K562 (cell line): ENCODE data around the gene MACF1. TPM values are rescaled to one million over a fixed set of nuclear protein-coding genes. Genes with fewer than 3 reads are reported as not detected.

Experiments
- ADNP ChIP-seq: fragments of 200-800 bp; sonication (Bioruptor generic); IDR thresholded peaks from 2 replicates; pipeline ENCODE4 v1.6.1; 2016; ENCODE audit warnings: missing genetic modification characterization, missing compliant biosample characterization
- CHD4 ChIP-seq: fragments of 200-600 bp; sonication (generic); IDR thresholded peaks from 3 replicates; pipeline ENCODE4 v1.6.1; 2012; ENCODE audit warnings: low read depth, mild to moderate bottlenecking, mixed read lengths, low read length, inconsistent platforms; ENCODE audit not compliant: insufficient read depth, insufficient replicate concordance, poor library complexity, severe bottlenecking
- COPS2 ChIP-seq: fragments of 450-650 bp; conservative IDR thresholded peaks from 2 replicates; pipeline ENCODE4 v1.6.1; 2016; ENCODE audit warnings: mild to moderate bottlenecking, moderate library complexity
- ETS2 ChIP-seq: IDR thresholded peaks from 2 replicates; pipeline ENCODE4 v1.6.1; 2016; ENCODE audit warnings: borderline replicate concordance, missing genetic modification characterization, mild to moderate bottlenecking, moderate library complexity, missing compliant biosample characterization; ENCODE audit not compliant: poor library complexity, severe bottlenecking
- GTF2F1 ChIP-seq: IDR thresholded peaks from 2 replicates; pipeline ENCODE4 v1.6.1; 2011; ENCODE audit warnings: low read depth, low read length, improper control_type of control experiment
- KAT7 ChIP-seq: sonication (generic); formaldehyde crosslinking; IDR thresholded peaks from 2 replicates; pipeline ENCODE4 v1.8.0; 2022; ENCODE audit warnings: missing genetic modification reagents, mild to moderate bottlenecking, borderline replicate concordance
- LARP7 ChIP-seq: fragments of 450-650 bp; IDR thresholded peaks from 2 replicates; pipeline ENCODE4 v1.6.1; 2016
- NFXL1 ChIP-seq: fragments of 450-650 bp; formaldehyde crosslinking; IDR thresholded peaks from 2 replicates; pipeline ENCODE4 v1.4.0; 2021; ENCODE audit warnings: mild to moderate bottlenecking
- PURB ChIP-seq: sonication (generic); formaldehyde crosslinking; IDR thresholded peaks from 2 replicates; pipeline ENCODE4 v1.9.0; 2021; ENCODE audit warnings: low read depth, mild to moderate bottlenecking, missing genetic modification reagents
- RBM22 ChIP-seq: fragments of 200-400 bp; formaldehyde crosslinking; IDR thresholded peaks from 2 replicates; pipeline ENCODE4 v1.6.1; 2018; ENCODE audit warnings: low read length, low read depth; ENCODE audit not compliant: poor library complexity, severe bottlenecking
- RBM25 ChIP-seq: fragments of 200-400 bp; formaldehyde crosslinking; IDR thresholded peaks from 2 replicates; pipeline ENCODE4 v1.6.1; 2018; ENCODE audit warnings: low read length, low read depth, moderate library complexity; ENCODE audit not compliant: severe bottlenecking
- SLC30A9 ChIP-seq: fragments of 250-450 bp; sonication (Bioruptor Pico); IDR thresholded peaks from 2 replicates; pipeline ENCODE4 v1.8.0; 2022; ENCODE audit warnings: mild to moderate bottlenecking, moderate library complexity
- SNRNP70 ChIP-seq: fragments of 200-400 bp; formaldehyde crosslinking; optimal IDR thresholded peaks from 2 replicates; pipeline ENCODE3; 2017; ENCODE audit warnings: low read depth, low read length
- ZNF121 ChIP-seq: sonication (generic); formaldehyde crosslinking; conservative IDR thresholded peaks from 2 replicates; pipeline ENCODE4 v1.8.0; 2022; ENCODE audit warnings: missing genetic modification reagents
- ZNF224 ChIP-seq: sonication (generic); formaldehyde crosslinking; IDR thresholded peaks from 2 replicates; pipeline ENCODE4 v1.8.0; 2022; ENCODE audit warnings: mild to moderate bottlenecking, missing genetic modification reagents
- ZNF408 ChIP-seq: fragments of 250-450 bp; sonication (Bioruptor Pico); IDR thresholded peaks from 2 replicates; pipeline ENCODE4 v1.4.0; 2020; ENCODE audit warnings: low read depth, mild to moderate bottlenecking, moderate library complexity
- ZNF644 ChIP-seq: fragments of 200-800 bp; sonication (Bioruptor generic); IDR thresholded peaks from 2 replicates; pipeline ENCODE4 v1.6.1; 2016; ENCODE audit warnings: low read depth, missing genetic modification characterization, missing compliant biosample characterization
- ZZZ3 ChIP-seq: fragments of 450-650 bp; IDR thresholded peaks from 2 replicates; pipeline ENCODE4 v1.6.1; 2016; ENCODE audit warnings: antibody characterized with exemption, mild to moderate bottlenecking, moderate library complexity
- polyA plus RNA-seq, 8 experiments: library from polyadenylated mRNA; depleted of rRNA in 4 of 8; stranded (reverse) in 5 of 8; unstranded in 3 of 8; fragments of >200 nt; fragmentation: Nextera tagmentation in 2 of 8; fragmentation: Illumina TruSeq in 1 of 8; extraction: Ambion mirVana in 2 of 8; extraction: Trizol in 1 of 8; gene quantifications; 2 replicates each; pipeline versions ENCODE4 v1.2.1 to v1.2.3, GENCODE V29; 2011 to 2014; ENCODE audit warnings: inconsistent platforms in 1 of 8, missing spikeins in 1 of 8
- total RNA-seq, 7 experiments: library from RNA; depleted of rRNA in 6 of 7; stranded (reverse); fragments of >200 nt in 6 of 7; fragmentation: Illumina TruSeq in 2 of 7; extraction: Trizol in 2 of 7; gene quantifications; 2 replicates each; pipeline versions ENCODE4 v1.2.1 to v1.2.3, GENCODE V29; 2011 to 2021; ENCODE audit warnings: low replicate concordance in 1 of 7
- TF ChIP-seq, protein P1 (sequence below): sonication (generic); formaldehyde crosslinking; IDR thresholded peaks from 2 replicates; pipeline ENCODE4 v1.8.0; 2022; ENCODE audit warnings: mild to moderate bottlenecking, missing genetic modification reagents
- TF ChIP-seq, protein P2 (sequence below), 3 experiments: fragments of 200-800 bp in 1 of 3; fragments of 250-450 bp in 1 of 3; fragments of 450-650 bp in 1 of 3; sonication (Bioruptor Pico) in 1 of 3; sonication (Bioruptor generic) in 1 of 3; formaldehyde crosslinking in 1 of 3; IDR thresholded peaks; 2 replicates each; pipeline versions ENCODE4 v1.6.1 to v1.8.0; 2016 to 2022; ENCODE audit warnings: mild to moderate bottlenecking in 2 of 3, missing genetic modification characterization in 2 of 3, missing compliant biosample characterization in 1 of 3, moderate library complexity in 1 of 3

MACF1 gene
- total and polyA plus RNA-seq, 9 of the 15 experiments (the other 6 are each of a cell fraction or from before 2014, with no cell fraction given) = 13.2 to 232 (median 112) TPM

GRCh38 chr1:39210649-39211048, 6.2 kb downstream of the MACF1 start (continued):
- TF ChIP-seq, protein P1, sequence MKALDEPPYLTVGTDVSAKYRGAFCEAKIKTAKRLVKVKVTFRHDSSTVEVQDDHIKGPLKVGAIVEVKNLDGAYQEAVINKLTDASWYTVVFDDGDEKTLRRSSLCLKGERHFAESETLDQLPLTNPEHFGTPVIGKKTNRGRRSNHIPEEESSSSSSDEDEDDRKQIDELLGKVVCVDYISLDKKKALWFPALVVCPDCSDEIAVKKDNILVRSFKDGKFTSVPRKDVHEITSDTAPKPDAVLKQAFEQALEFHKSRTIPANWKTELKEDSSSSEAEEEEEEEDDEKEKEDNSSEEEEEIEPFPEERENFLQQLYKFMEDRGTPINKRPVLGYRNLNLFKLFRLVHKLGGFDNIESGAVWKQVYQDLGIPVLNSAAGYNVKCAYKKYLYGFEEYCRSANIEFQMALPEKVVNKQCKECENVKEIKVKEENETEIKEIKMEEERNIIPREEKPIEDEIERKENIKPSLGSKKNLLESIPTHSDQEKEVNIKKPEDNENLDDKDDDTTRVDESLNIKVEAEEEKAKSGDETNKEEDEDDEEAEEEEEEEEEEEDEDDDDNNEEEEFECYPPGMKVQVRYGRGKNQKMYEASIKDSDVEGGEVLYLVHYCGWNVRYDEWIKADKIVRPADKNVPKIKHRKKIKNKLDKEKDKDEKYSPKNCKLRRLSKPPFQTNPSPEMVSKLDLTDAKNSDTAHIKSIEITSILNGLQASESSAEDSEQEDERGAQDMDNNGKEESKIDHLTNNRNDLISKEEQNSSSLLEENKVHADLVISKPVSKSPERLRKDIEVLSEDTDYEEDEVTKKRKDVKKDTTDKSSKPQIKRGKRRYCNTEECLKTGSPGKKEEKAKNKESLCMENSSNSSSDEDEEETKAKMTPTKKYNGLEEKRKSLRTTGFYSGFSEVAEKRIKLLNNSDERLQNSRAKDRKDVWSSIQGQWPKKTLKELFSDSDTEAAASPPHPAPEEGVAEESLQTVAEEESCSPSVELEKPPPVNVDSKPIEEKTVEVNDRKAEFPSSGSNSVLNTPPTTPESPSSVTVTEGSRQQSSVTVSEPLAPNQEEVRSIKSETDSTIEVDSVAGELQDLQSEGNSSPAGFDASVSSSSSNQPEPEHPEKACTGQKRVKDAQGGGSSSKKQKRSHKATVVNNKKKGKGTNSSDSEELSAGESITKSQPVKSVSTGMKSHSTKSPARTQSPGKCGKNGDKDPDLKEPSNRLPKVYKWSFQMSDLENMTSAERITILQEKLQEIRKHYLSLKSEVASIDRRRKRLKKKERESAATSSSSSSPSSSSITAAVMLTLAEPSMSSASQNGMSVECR (CRISPR knock-in tag) = no peak
- TF ChIP-seq SLC30A9 (CRISPR knock-in tag) (no peak), ZZZ3 (no peak), ZNF224 (CRISPR knock-in tag) (no peak), GTF2F1 (no peak), ETS2 (no peak), KAT7 (CRISPR knock-in tag) (no peak), LARP7 (no peak), COPS2 (no peak), SNRNP70 (no peak), NFXL1 (no peak), ZNF644 (no peak), RBM25 (peak; percentile 99), CHD4 (peak; percentile 84), ADNP (tag) (peak; percentile 90), PURB (CRISPR knock-in tag) (no peak), RBM22 (no peak), ZNF121 (no peak), ZNF408 (no peak)
- TF ChIP-seq, protein P2, sequence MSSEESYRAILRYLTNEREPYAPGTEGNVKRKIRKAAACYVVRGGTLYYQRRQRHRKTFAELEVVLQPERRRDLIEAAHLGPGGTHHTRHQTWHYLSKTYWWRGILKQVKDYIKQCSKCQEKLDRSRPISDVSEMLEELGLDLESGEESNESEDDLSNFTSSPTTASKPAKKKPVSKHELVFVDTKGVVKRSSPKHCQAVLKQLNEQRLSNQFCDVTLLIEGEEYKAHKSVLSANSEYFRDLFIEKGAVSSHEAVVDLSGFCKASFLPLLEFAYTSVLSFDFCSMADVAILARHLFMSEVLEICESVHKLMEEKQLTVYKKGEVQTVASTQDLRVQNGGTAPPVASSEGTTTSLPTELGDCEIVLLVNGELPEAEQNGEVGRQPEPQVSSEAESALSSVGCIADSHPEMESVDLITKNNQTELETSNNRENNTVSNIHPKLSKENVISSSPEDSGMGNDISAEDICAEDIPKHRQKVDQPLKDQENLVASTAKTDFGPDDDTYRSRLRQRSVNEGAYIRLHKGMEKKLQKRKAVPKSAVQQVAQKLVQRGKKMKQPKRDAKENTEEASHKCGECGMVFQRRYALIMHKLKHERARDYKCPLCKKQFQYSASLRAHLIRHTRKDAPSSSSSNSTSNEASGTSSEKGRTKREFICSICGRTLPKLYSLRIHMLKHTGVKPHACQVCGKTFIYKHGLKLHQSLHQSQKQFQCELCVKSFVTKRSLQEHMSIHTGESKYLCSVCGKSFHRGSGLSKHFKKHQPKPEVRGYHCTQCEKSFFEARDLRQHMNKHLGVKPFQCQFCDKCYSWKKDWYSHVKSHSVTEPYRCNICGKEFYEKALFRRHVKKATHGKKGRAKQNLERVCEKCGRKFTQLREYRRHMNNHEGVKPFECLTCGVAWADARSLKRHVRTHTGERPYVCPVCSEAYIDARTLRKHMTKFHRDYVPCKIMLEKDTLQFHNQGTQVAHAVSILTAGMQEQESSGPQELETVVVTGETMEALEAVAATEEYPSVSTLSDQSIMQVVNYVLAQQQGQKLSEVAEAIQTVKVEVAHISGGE (CRISPR knock-in tag; IDR thresholded peaks at IDR 0.05) = no peak
